PC-3 (cell line): Measurements from ENCODE around the gene MASTL. TPM values are rescaled to one million over a fixed set of nuclear protein-coding genes. Genes with fewer than 3 reads are reported as not detected.

Source experiments
- ATAC-seq: fragments of 200-7000 bp; cut with Tn5 transposase; 2 replicates; pipeline ENCODE4 v1.9.1; 2020; ENCODE audit warnings: mild to moderate bottlenecking, moderate library complexity
- BruUV-seq: library from RNA; stranded (reverse); fragments of 400-500 nt; replicated peaks from 2 replicates; lab custom pipeline; 2021; lab: Mats Ljungman, UMichigan
- CTCF ChIA-PET: fragments of 300-600 bp; sonication (Branson Sonifier 250); formaldehyde crosslinking; loops from one replicate; lab custom pipeline; 2022; ENCODE audit warnings: antibody characterized with exemption; lab: Charles Lee
- POLR2A ChIA-PET: fragments of 300-600 bp; sonication (Branson Sonifier 250); formaldehyde crosslinking; loops from one replicate; lab custom pipeline; 2022; ENCODE audit warnings: antibody characterized with exemption; ENCODE audit not compliant: unreplicated experiment; lab: Charles Lee
- DNase-seq: peaks from one replicate; pipeline ENCODE4 v3.0.0-alpha.2; 2015
- H2AFZ ChIP-seq: fragments of 300-600 bp; sonication (generic); 2 replicates; pipeline ENCODE4 v1.6.0; 2016; ENCODE audit warnings: antibody characterized with exemption, low read length
- H3F3A ChIP-seq: fragments of 300-600 bp; sonication (generic); one replicate; pipeline ENCODE4 v1.6.0; 2017; ENCODE audit warnings: antibody characterized with exemption, low read length, control low read depth, mild to moderate bottlenecking; ENCODE audit not compliant: unreplicated experiment
- H3K27ac ChIP-seq: fragments of 300-600 bp; sonication (generic); 2 replicates; pipeline ENCODE4 v1.5.1; 2016; ENCODE audit warnings: mild to moderate bottlenecking, low read length
- H3K27me3 ChIP-seq: fragments of 300-600 bp; sonication (generic); 2 replicates; pipeline ENCODE4 v1.6.1; 2016; ENCODE audit warnings: low read length, mixed read lengths
- H3K36me3 ChIP-seq: fragments of 300-600 bp; sonication (generic); 2 replicates; pipeline ENCODE4 v1.6.1; 2016; ENCODE audit warnings: low read depth, mixed run types, low read length, mixed read lengths
- H3K4me1 ChIP-seq: fragments of 300-600 bp; sonication (generic); 2 replicates; pipeline ENCODE4 v1.5.1; 2016; ENCODE audit warnings: low read length; ENCODE audit not compliant: insufficient read depth
- H3K4me2 ChIP-seq: fragments of 300-600 bp; sonication (generic); 2 replicates; pipeline ENCODE4 v1.6.0; 2016; ENCODE audit warnings: low read length
- H3K4me3 ChIP-seq: fragments of 300-600 bp; sonication (generic); 2 replicates; pipeline ENCODE4 v1.5.1; 2016; ENCODE audit warnings: mild to moderate bottlenecking, low read length, mixed read lengths
- H3K79me2 ChIP-seq: fragments of 300-600 bp; sonication (generic); 2 replicates; pipeline ENCODE4 v1.6.1; 2017; ENCODE audit warnings: low read length, mixed read lengths
- H3K9ac ChIP-seq: fragments of 300-600 bp; sonication (generic); 2 replicates; pipeline ENCODE4 v1.6.0; 2016; ENCODE audit warnings: mild to moderate bottlenecking, low read length
- H3K9me2 ChIP-seq: fragments of 300-600 bp; sonication (generic); replicated peaks from 2 replicates; pipeline ENCODE4 v1.6.1; 2016; ENCODE audit warnings: mixed run types, low read length, mixed read lengths
- H3K9me3 ChIP-seq: fragments of 300-600 bp; sonication (generic); 2 replicates; pipeline ENCODE4 v1.6.1; 2016; ENCODE audit warnings: low read length, mixed read lengths
- H4K20me1 ChIP-seq: fragments of 300-600 bp; sonication (generic); 2 replicates; pipeline ENCODE4 v1.6.1; 2016; ENCODE audit warnings: low read length, mixed read lengths
- EZH2 ChIP-seq: fragments of 300-600 bp; sonication (generic); IDR thresholded peaks from one replicate; pipeline ENCODE4 v1.6.1; 2017; ENCODE audit warnings: antibody characterized with exemption, mild to moderate bottlenecking, low read length; ENCODE audit not compliant: unreplicated experiment
- EZH2phosphoT487 ChIP-seq: fragments of 300-600 bp; sonication (generic); IDR thresholded peaks from 2 replicates; pipeline ENCODE4 v1.6.1; 2018; ENCODE audit warnings: mild to moderate bottlenecking, antibody characterized with exemption, low read length, borderline replicate concordance
- intact Hi-C: fragments of 100-400 bp; cut with micrococcal nuclease; formaldehyde crosslinking; loops from 2 replicates; pipeline ENCODE4 v1.9.0; 2023
- total RNA-seq: library from RNA; depleted of rRNA; stranded (reverse); fragments of >200 nt; gene quantifications from 2 replicates; pipeline ENCODE4 v1.2.3, GENCODE V29; 2014
- TF ChIP-seq, protein P1 (sequence below): fragments of 300-600 bp; sonication (generic); conservative IDR thresholded peaks from 2 replicates; pipeline ENCODE4 v1.5.1; 2017; ENCODE audit warnings: antibody characterized with exemption, low read depth, mild to moderate bottlenecking, low read length

MASTL gene
- total RNA-seq, 1 experiment from 2014 or later: 18.6 TPM

DNA sequence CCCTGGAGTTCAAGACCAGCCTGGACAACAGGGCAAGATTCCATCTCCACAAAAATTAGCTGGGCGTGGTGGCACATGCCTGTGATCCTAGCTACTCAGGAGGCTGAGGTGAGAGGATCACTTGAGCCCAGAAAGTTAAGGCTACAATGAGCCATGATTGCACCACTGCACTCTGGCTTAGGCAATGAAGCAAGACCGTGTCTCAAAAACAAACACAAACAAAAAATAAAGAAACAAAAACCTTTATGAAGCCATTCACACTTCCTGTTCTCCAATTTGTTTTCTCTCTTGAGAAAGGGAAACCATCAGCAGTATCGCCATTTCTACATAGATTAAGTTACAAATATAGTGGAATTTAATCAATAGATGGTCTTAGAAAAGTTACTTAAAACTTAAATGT is 20.8 kb upstream of the MASTL start:
- intact Hi-C loops: no loop called here
- POLR2A ChIA-PET: no interaction called here
- H3K36me3 ChIP-seq: peaks cover 48% of the 10 kb centered on the region
- H3K4me3 ChIP-seq: no peak overlapping the region
- ATAC-seq (no peak), DNase-seq (no peak)
- H3K4me2 ChIP-seq: no peak overlapping the region
- no peak overlapping the region for H2AFZ ChIP-seq
- H3K9ac ChIP-seq: no peak overlapping the region
- H3K9me3 ChIP-seq: no peaks in the 10 kb centered on the region
- no peaks in the 10 kb centered on the region for H3K79me2 ChIP-seq
- H4K20me1 ChIP-seq: no peaks in the 10 kb centered on the region
- no peaks in the 10 kb centered on the region for H3F3A ChIP-seq
- H3K9me2 ChIP-seq: no peaks in the 10 kb centered on the region
- CTCF ChIA-PET: no interaction called here
- no peaks in the 10 kb centered on the region for H3K27me3 ChIP-seq
- H3K27ac ChIP-seq: no peak overlapping the region
- TF ChIP-seq, protein P1, sequence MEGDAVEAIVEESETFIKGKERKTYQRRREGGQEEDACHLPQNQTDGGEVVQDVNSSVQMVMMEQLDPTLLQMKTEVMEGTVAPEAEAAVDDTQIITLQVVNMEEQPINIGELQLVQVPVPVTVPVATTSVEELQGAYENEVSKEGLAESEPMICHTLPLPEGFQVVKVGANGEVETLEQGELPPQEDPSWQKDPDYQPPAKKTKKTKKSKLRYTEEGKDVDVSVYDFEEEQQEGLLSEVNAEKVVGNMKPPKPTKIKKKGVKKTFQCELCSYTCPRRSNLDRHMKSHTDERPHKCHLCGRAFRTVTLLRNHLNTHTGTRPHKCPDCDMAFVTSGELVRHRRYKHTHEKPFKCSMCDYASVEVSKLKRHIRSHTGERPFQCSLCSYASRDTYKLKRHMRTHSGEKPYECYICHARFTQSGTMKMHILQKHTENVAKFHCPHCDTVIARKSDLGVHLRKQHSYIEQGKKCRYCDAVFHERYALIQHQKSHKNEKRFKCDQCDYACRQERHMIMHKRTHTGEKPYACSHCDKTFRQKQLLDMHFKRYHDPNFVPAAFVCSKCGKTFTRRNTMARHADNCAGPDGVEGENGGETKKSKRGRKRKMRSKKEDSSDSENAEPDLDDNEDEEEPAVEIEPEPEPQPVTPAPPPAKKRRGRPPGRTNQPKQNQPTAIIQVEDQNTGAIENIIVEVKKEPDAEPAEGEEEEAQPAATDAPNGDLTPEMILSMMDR: no peak
- TF ChIP-seq EZH2phosphoT487 (no peak), EZH2 (no peak)
- H3K4me1 ChIP-seq: no peaks in the 10 kb centered on the region
- BruUV-seq: no TSS peak

DNA sequence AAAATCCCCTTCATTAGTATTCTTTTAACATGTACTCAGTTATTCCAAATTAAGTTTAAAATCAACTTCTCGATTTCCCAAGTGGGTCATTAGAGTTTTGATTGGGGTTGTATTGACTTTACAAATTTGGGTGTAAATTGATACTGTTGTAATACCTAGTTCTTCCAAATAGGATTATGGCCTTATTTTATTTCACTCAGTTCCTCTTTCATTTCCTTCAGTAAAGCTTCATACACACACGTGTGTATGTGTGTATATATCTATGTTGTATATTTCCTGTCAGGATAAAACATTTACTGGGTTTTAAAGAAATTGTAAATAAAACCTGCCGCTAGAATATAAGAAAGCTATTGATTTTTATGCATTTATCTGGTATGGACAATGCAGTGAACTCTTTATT is 16.9 kb upstream of the MASTL start:
- Histone ChIP-seq H3K4me1 (no peaks in the 10 kb centered on the region), H4K20me1 (no peaks in the 10 kb centered on the region), H3K79me2 (no peaks in the 10 kb centered on the region), H3F3A (no peaks in the 10 kb centered on the region), H3K27me3 (no peaks in the 10 kb centered on the region), H3K36me3 (peaks cover 32% of the 10 kb centered on the region), H3K9ac (no peak overlapping the region), H3K9me2 (no peaks in the 10 kb centered on the region), H3K27ac (no peak overlapping the region), H3K4me2 (no peak overlapping the region), H3K9me3 (no peaks in the 10 kb centered on the region), H2AFZ (no peak overlapping the region), H3K4me3 (no peak overlapping the region)
- intact Hi-C loops: no loop called here
- ATAC-seq: no peak
- POLR2A ChIA-PET: no interaction called here
- no peak for DNase-seq
- BruUV-seq: no TSS peak
- CTCF ChIA-PET: no interaction called here
- TF ChIP-seq EZH2: no peak
- TF ChIP-seq, protein P1: no peak
- no peak for TF ChIP-seq EZH2phosphoT487

DNA sequence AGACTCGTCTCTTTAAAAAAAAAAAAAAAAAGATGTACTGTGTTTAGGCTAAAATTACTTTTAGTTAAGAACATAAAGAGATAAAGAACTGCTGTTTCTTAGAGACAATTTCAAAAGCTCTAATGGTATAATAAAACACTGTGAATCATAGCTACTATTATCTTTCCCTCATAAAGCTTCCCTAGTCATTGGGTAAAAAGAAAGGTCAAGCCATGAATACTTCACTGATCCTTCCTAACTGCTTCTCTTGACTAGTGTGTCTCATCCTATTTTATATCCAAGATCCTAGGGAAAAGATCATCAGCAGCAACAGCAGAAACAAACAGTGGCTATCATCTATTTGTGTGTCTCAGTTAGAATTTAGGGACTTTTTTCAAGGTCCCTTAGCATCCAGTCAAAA is 11.5 kb upstream of the MASTL start:
- Histone ChIP-seq H2AFZ (no peak overlapping the region), H3K4me3 (no peak overlapping the region), H3K4me2 (no peak overlapping the region), H3K27me3 (no peaks in the 10 kb centered on the region), H3K9me2 (no peaks in the 10 kb centered on the region), H3F3A (no peaks in the 10 kb centered on the region), H3K4me1 (no peaks in the 10 kb centered on the region), H3K27ac (no peak overlapping the region), H3K9me3 (no peaks in the 10 kb centered on the region), H3K9ac (no peak overlapping the region), H3K79me2 (peaks cover 12% of the 10 kb centered on the region), H3K36me3 (peaks cover 28% of the 10 kb centered on the region), H4K20me1 (no peaks in the 10 kb centered on the region)
- TF ChIP-seq EZH2 (no peak), EZH2phosphoT487 (no peak)
- TF ChIP-seq, protein P1: no peak
- ATAC-seq (peak; percentile 35; the same call in 1 of the 2 replicates), DNase-seq (peak; percentile 9)
- BruUV-seq: no TSS peak
- intact Hi-C loops: no loop called here
- ChIA-PET CTCF (no interaction called here), POLR2A (interaction anchor here (0.7 kb wide), 2 partner anchors 10 to 97 kb away, joined by 7 to 17 read pairs; partner anchors contain the start of genes ACBD5 and YME1L1)
